RWPE1 (cell line): ENCODE data around the gene LRP4.
A peak's percentile ranks its signal among the peaks of the same experiment; 100 is the strongest.

ENCODE experiments used
- CTCF ChIA-PET: fragments of 350-600 bp; sonication (Branson Sonifier 250); formaldehyde crosslinking; extraction: SDS; loops from one replicate; lab custom pipeline; 2021; lab: Yijun Ruan, JAX
- POLR2A ChIA-PET: fragments of 400-600 bp; formaldehyde crosslinking; extraction: SDS; loops from one replicate; lab custom pipeline; 2020; ENCODE audit warnings: antibody characterized with exemption; ENCODE audit not compliant: low non-redundant PET; lab: Yijun Ruan, JAX
- DNase-seq: peaks from one replicate; pipeline ENCODE4 v3.0.0; 2012; ENCODE audit warnings: low spot score
- H3K27ac ChIP-seq: fragments of 450-650 bp; 2 replicates; pipeline ENCODE4 v1.5.1; 2017
- TF ChIP-seq, protein P1 (sequence below): fragments of 450-650 bp; conservative IDR thresholded peaks from 2 replicates; pipeline ENCODE4 v1.5.1; 2017; ENCODE audit warnings: low read depth, mild to moderate bottlenecking

LRP4 gene

DNA sequence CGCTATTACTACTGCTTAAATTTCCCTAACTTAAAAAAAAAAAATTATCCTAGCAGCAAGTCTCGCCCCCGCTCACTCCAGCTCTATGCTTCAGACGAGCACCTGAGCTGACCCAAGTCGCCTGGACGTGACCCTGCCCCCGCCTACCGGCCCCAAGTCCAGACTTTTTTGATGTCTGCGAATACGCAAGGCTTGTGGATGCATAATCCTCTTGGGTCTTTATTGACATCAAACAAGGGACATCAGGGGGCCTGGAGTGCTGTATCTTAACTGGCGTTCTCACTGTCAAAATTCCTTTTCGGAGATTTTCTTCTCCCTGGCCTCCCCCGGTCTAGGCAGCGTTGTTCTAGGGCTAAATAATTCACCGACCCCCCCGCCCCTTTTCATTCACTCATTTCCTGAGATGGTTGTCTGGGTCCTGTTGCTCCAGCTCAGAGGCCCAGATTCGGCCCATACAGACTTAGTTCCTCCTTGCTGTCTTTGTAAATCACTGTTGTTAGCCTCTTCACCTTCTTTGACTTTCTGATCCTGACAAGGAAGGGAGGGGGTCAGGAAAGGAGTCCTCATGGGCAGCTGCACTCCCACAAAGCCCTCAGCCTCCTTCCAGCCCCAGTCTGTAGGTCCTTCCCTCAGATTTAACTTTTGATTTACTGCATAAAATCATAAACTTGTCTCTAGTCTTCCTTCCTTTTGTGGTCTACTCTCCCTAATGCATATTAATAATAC, 601 bp upstream of the LRP4 start:
- CTCF ChIA-PET, result interaction anchor here (0.6 to 1.3 kb wide), 5 partner anchors 13 to 238 kb away, joined by 3 to 6 read pairs (median 3); no protein-coding TSS in a partner anchor
- DNase-seq, result no peak
- POLR2A ChIA-PET, result no interaction called here
- peak overlapping the region; percentile 93 for H3K27ac ChIP-seq
- TF ChIP-seq, protein P1, sequence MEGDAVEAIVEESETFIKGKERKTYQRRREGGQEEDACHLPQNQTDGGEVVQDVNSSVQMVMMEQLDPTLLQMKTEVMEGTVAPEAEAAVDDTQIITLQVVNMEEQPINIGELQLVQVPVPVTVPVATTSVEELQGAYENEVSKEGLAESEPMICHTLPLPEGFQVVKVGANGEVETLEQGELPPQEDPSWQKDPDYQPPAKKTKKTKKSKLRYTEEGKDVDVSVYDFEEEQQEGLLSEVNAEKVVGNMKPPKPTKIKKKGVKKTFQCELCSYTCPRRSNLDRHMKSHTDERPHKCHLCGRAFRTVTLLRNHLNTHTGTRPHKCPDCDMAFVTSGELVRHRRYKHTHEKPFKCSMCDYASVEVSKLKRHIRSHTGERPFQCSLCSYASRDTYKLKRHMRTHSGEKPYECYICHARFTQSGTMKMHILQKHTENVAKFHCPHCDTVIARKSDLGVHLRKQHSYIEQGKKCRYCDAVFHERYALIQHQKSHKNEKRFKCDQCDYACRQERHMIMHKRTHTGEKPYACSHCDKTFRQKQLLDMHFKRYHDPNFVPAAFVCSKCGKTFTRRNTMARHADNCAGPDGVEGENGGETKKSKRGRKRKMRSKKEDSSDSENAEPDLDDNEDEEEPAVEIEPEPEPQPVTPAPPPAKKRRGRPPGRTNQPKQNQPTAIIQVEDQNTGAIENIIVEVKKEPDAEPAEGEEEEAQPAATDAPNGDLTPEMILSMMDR, result no peak

DNA sequence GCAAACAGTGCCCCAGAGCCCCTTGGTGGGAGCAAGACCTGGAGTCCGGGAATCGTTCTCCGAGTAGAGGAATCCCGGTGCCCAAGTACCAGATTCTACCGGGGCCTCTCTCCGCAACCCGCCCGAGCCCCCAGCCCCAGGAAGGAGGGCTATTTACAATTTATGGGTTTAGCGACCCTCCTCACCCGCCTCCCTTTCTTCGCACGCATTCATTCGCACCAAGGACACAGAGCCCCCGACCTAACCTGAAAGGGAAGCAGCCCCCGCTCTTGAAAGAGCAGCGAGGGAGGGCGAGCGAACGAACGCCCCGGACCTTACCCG, 628 bp downstream of the LRP4 start:
- CTCF ChIA-PET, result interaction anchor here (0.6 to 2.4 kb wide), 2 partner anchors 235 to 365 kb away, joined by 3 to 14 read pairs; no protein-coding TSS in a partner anchor

DNA sequence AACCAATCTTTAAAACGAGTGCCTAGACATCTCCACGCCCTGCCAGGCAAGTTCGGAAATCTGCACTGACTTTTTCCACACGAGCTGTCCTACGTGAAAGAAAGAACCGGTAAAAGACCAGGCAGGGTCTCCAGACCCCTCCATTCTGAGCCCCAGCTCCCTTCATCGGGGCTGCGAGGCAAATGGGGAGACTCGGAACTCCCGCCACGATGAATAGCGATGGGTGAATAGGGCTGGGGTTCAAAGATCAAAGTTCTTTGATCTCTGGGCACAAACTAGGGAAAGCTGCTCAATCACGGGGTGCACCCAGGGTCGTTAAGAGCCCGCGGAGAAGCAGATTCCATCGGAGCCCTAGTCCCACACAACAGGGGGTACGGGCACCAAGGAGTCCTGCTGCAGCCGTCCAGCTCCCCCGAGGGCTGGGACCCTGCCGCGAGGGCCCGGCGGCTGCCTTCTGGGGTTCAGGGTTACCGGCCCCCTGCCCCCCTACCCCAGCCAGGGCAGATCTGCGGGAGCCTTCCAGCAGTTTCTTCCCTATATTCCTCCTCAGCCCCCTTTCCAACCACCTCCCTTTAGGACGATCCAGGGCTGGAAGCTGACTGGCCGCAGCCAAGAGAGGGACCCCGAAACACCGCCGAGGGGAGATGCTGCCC, 1.1 kb downstream of the LRP4 start:
- no peak for DNase-seq
- ChIA-PET CTCF (interaction anchor here (0.6 to 2.4 kb wide), 2 partner anchors 236 to 366 kb away, joined by 3 to 14 read pairs; no protein-coding TSS in a partner anchor), POLR2A (no interaction called here)
- peak overlapping the region; percentile 93 for H3K27ac ChIP-seq
- TF ChIP-seq, protein P1, result no peak

More for the DNA sequence above, 628 bp downstream of the LRP4 start:
- DNase-seq, result no peak
- POLR2A ChIA-PET, result no interaction called here
- TF ChIP-seq, protein P1, result no peak
- H3K27ac ChIP-seq, result peak overlapping the region; percentile 93

DNA sequence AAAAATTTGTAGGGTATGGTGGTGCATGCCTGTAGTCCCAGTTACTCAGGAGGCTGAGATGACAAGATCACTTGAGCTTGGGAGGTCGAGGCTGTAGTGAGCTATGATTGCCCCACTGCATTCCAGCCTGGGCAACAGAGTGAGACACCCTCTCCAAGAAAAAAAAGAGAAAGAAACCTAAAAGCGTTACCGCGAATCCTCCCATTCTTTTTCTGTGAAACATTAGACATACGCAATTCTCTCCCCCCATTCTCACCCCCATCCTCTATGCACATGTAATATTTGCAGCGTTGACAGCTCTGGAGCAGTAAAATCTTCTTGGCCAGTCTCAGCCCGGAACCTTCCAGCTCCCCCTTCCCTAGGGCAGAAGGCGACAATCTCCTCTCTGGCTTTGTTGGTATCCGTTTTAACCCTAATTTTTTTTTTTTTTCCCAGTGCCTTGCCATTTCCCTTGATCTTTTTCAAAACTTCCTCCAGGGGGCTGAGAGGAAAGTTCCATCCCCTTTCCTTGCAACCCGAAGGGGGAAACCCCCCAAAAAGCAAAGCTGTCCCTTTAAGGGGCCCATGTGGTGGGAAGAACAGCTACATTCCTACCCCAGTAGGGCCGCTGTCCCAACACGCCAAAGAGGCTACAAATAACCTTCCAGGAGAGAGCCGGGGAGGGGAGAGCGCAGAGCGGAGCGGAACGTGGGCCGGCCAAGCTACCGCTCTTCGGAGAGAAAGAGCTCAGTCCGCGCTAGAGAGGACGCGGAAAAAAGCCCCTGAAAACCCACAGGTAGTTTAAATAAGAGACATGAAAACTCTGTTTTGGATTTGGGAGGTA, 1.9 kb downstream of the LRP4 start:
- peak; percentile 96 for DNase-seq
- CTCF ChIA-PET, result interaction anchor here (0.6 to 2.4 kb wide), 4 partner anchors 96 to 278 kb away, joined by 3 to 14 read pairs (median 4); no protein-coding TSS in a partner anchor
- TF ChIP-seq, protein P1, result no peak
- POLR2A ChIA-PET, result no interaction called here
- H3K27ac ChIP-seq, result peak overlapping the region; percentile 93

DNA sequence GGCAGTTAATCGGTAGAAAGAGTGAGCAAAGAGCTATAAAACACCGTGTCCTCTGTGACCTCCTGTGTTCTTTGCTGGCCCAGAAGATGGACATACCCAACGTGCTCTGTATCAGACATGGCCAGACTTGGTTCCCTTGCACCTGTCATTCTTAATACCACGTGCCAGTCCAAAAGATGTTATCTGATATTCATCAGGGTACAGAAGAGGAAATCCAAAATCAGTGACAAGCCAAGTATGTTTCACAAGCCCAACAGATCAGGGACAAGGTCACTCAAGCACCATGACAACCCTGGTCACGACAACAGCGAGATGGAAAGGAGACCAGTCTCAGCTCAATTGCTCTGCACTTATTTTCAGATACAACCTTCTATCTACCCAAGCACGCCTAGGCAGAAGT, 3.4 kb downstream of the LRP4 start:
- CTCF ChIA-PET, result interaction anchor here (0.6 kb wide), 1 partner anchor 425 kb away, joined by 3 read pairs; no protein-coding TSS in a partner anchor
- TF ChIP-seq, protein P1, result no peak
- H3K27ac ChIP-seq, result no peak overlapping the region
- POLR2A ChIA-PET, result no interaction called here
- no peak for DNase-seq

DNA sequence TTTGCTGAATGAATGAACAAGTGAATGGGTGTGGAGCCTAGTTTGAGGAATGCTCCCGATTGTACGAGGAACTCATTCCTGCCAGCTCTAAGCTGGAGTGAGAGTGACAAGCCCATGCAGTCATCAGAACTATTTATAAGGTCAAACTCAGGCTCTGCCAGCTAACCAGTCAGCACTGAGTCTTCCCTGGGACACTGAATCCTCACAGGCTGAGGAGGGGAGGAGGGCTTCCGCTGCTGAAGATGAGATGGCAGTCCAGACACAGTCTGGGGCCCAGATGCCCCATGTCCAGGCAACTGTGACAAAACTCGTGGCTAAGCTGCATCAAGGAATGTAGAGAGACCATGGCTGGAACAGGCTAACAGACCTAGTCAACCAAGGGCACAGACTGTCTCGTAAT, 4.0 kb downstream of the LRP4 start:
- ChIA-PET CTCF (interaction anchor here (0.6 to 1.0 kb wide), 2 partner anchors 239 to 426 kb away, joined by 3 to 4 read pairs; no protein-coding TSS in a partner anchor), POLR2A (no interaction called here)
- peak overlapping the region; percentile 68 for H3K27ac ChIP-seq
- no peak for DNase-seq
- TF ChIP-seq, protein P1, result no peak
